HG03558 (cell line): ENCODE results near the gene FCGR1A.
A peak's percentile ranks its signal among the peaks of the same experiment; 100 is the strongest.
"Not testable (repeated sequence)": the region's sequence is repeated elsewhere in the genome, so short reads cannot be mapped to it uniquely, and the experiment has no call there.

Source experiments
- ATAC-seq: cut with Tn5 transposase; IDR thresholded peaks from one replicate; pipeline ENCODE4 v1.9.1; 2021; ENCODE audit warnings: moderate number of reproducible peaks; ENCODE audit not compliant: unreplicated experiment; ENCODE audit errors: extremely low read depth

Gene FCGR1A

DNA sequence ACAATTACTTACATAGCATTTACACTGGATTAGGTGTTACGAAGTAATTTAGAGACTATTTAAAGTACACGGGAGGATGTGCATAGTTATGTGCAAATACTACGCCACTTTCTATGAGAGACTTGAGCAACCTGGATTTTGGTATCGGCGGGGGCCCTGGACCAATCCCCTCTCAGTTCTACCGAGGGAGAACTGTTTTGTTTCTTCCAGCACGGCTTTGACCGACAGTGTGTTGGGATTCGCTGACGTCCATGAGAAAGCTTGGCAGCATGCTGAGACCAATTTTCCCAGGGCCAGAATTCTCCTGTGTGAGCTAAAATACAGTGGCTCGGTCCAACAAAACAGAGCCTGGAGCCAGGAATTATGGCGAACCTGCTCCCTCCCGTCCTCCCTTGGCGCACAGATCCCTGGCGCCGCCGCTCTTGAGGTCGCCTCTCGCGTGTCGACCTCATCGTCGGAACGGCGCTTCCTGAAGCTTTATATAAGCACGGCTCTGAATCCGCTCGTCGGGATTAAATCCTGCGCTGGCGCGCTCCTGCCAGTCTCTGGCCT, 49.3 kb downstream of the FCGR1A start:
- not testable (repeated sequence) for ATAC-seq

DNA sequence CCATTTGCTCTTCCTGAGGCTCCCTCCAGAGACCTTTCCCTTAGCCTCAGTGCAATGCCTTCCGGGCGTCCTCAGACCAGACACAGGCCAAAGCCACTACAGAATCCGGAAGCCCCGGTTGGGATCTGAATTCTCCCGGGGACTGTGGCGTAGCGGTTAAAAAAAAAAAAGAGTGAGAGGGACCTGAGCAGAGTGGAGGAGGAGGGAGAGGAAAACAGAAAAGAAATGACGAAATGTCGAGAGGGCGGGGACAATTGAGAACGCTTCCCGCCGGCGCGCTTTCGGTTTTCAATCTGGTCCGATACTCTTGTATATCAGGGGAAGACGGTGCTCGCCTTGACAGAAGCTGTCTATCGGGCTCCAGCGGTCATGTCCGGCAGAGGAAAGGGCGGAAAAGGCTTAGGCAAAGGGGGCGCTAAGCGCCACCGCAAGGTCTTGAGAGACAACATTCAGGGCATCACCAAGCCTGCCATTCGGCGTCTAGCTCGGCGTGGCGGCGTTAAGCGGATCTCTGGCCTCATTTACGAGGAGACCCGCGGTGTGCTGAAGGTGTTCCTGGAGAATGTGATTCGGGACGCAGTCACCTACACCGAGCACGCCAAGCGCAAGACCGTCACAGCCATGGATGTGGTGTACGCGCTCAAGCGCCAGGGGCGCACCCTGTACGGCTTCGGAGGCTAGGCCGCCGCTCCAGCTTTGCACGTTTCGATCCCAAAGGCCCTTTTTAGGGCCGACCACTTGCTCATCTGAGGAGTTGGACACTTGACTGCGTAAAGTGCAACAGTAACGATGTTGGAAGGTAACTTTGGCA, 50.0 kb downstream of the FCGR1A start:
- peak; percentile 26 for ATAC-seq

- ATAC-seq: not testable (repeated sequence)
Observed at GRCh38 chr1:149833144-149833543, 50.6 kb downstream of the FCGR1A start.

- not testable (repeated sequence) for ATAC-seq
Observed at GRCh38 chr1:149841149-149841548, 58.7 kb downstream of the FCGR1A start.
